Endothelial cell of umbilical vein (primary cell): ENCODE data around the gene PIBF1.
"Not testable (repeated sequence)": the region's sequence is repeated elsewhere in the genome, so short reads cannot be mapped to it uniquely, and the experiment has no call there.

ENCODE experiments used
- CTCF ChIP-seq, 2 donors: IDR thresholded peaks; 1 replicate in 1 of 2; 2 replicates in 1 of 2; pipeline ENCODE4 v1.5.1; 2011; ENCODE audit warnings: low read length in 2 of 2, mild to moderate bottlenecking in 2 of 2, moderate library complexity in 2 of 2, control low read depth in 1 of 2, inconsistent platforms in 1 of 2, low read depth in 1 of 2; ENCODE audit not compliant: insufficient read depth in 1 of 2; ENCODE audit errors: extremely low read depth in 1 of 2
- POLR2A ChIP-seq: IDR thresholded peaks from 2 replicates; pipeline ENCODE4 v1.6.1; 2012; ENCODE audit warnings: low read depth, mild to moderate bottlenecking, control low read depth, low read length

- not testable (repeated sequence) for TF ChIP-seq CTCF (IDR thresholded peaks at IDR 0.05; ENCODE audit: extremely low read depth in 1 of 2, insufficient read depth in 1 of 2, low read depth in 1 of 2, low read length in 2 of 2); POLR2A
Observed at GRCh38 chr13:72806514-72806913, 24.6 kb downstream of the PIBF1 start.
